Measurements from ENCODE around the gene TDRD12.
"Not testable (repeated sequence)": the region's sequence is repeated elsewhere in the genome, so short reads cannot be mapped to it uniquely, and the experiment has no call there.

Gene TDRD12

DNA sequence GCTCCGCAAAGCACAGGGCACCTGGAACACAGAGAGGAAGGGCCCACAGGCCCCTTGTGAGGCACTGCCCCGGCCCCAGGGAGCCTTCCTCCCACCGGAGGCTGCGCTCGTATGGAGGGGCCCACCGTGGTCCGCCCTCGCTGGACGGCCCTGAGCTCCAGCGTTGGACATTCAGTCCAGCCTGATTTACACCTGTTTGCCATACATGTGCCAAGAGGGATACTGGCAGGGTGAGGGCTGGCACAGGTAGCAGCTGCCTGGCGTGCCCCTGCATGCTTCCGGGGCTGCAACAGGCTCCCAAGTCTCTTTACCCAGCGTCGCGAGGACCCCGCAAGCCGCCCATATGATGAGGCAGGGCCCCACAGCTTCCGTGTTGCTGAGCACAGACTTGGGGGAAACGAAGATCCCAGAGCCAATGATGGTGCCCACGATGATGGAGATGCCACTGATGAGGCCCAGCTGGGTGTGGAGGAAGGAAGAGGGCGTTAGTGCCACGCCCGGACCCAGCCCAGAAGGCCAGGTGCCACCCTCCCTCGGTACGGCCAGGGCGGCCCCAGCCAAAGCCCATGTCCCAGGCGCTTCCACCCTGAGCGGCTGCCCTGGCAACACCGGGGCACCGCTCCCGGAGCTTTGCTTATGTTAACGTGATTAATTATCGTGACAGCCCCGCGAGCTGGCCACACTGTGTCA is 144.9 kb downstream of the TDRD12 start:
- DNase-seq (ENCODE audit: low spot score): no peak
- TF ChIP-seq, protein P1, sequence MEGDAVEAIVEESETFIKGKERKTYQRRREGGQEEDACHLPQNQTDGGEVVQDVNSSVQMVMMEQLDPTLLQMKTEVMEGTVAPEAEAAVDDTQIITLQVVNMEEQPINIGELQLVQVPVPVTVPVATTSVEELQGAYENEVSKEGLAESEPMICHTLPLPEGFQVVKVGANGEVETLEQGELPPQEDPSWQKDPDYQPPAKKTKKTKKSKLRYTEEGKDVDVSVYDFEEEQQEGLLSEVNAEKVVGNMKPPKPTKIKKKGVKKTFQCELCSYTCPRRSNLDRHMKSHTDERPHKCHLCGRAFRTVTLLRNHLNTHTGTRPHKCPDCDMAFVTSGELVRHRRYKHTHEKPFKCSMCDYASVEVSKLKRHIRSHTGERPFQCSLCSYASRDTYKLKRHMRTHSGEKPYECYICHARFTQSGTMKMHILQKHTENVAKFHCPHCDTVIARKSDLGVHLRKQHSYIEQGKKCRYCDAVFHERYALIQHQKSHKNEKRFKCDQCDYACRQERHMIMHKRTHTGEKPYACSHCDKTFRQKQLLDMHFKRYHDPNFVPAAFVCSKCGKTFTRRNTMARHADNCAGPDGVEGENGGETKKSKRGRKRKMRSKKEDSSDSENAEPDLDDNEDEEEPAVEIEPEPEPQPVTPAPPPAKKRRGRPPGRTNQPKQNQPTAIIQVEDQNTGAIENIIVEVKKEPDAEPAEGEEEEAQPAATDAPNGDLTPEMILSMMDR (IDR thresholded peaks at IDR 0.05; ENCODE audit: extremely low read depth, missing control alignments): no peak

DNA sequence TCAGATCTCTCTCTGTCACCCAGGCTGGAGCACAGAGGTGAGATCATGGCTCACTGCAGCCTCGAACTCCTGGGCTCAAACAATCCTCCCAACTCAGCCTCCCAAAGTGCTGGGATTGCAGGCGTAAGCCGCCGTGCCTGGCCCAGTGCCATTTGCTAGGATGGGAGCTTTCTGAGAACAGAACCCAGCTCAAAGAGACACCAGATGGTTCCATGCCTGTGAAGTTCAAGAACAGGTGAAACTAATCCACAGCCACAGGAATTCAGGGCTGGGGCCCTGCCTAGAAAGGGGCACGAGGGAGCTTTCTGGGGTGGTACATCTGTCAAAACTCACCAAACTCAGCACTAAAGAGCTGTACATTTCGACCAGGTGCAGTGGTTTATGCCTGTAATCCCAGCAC is 145.8 kb downstream of the TDRD12 start:
- DNase-seq (ENCODE audit: low spot score): no peak
- TF ChIP-seq, protein P1 (IDR thresholded peaks at IDR 0.05; ENCODE audit: extremely low read depth, missing control alignments): no peak

DNA sequence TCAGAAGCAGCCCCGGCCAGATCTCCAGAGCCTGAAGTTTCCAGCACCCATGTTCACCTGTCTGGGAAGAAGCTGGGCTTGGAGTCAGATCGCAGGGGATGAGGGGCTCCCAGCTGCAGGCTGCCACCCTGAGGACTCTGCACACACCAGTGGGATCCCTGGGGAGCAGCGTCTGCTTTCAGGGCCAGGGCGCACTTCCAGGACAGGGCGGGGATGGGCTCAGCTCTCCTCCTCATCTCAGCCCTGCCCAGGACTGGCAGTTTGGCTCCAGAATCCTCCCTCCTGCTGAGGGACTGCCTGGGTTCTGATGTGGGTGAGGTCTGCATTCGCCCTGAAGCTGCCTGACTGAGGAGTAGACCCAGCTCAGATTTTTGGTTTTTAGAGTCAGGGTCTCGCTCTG is 146.5 kb downstream of the TDRD12 start:
- DNase-seq (ENCODE audit: low spot score): no peak
- TF ChIP-seq, protein P1 (IDR thresholded peaks at IDR 0.05; ENCODE audit: extremely low read depth, missing control alignments): no peak

DNA sequence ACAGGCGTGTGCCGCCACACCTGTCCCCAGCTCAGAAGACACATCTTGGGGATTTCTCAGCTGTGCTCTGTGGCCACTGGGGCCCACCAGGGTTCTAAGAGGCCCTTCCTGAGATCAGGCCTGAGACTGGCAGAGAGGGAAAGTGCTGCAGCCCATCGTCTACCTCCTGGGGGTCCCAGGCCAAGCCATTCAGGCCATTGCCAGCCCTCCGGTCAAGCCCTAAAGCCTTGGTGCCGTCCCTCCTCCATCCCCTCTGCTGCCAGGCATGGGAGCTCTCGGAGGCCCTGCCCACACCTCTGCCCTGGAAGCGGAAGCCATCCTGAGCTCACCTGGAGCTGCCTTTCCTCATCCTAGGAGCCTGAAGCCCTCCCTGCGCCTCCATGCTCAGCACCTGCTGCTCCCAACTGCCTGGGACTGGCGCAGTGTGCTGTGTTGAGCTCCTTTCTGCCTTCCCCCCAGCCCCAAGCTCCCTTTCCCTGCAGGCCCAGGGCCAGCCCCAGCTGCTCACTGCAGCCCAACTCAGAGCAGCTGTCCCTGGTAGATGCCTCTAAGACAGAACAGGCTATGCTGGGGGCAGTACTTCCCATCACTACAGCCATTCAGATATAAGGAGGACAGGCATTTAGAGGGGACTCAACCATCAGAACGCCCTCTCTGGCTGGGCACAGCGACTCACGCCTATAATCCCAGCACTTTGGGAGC is 147.1 kb downstream of the TDRD12 start:
- TF ChIP-seq, protein P1 (IDR thresholded peaks at IDR 0.05; ENCODE audit: extremely low read depth, missing control alignments): no peak
- no peak for DNase-seq (ENCODE audit: low spot score)

DNA sequence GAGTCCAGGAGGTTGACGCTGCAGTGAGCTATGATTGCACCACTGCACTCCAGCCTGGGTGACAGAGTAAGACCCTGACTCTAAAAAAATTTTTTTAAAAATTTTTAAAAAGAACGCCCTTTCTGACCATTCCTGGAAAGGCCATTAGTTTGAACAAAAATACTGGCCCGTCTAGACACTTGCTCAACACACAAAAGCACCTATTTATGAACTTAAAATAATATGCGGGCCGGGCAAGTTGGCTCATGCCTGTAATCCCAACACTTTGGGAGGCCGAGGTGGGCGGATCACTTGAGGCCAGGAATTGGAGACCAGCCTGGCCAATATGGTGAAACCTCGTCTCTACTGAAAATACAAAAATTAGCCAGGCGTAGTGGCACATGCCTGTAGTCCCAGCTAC is 147.9 kb downstream of the TDRD12 start:
- DNase-seq (ENCODE audit: low spot score): not testable (repeated sequence)

DNA sequence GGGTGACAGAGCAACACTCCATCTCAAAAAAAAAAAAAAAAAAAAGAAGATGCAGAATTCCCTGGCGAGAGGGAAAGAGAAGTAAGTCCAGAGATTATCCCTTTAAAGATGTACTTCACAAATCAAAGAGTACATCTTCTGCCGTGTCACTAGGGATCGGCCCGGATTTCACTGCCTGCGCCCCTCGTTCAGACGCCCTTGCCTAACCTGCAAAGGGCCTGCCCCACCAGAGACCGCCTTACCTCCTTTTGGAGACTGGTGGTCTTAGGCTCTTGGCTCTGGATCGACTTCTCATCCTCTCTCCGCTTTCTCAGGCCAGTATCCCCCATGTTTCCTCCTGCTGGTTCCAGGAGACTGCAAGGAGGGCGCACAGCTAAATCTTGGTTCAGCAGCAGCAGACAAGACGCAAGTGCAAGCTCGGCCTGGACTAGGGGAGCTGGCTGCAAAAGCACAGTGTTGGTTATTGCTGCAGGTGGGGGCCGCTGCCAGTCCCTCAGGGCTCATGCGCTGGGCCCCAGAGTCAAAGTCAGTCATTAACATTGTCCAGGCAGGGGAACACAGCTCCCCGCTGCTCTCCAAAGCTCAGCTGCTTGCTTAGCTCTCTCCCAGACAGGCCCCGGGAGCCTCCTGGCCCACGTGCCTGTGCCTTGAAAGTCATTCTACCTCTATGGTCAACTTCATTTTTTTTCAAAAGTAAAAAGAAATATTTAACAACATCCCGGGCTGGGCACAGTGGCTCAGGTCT is 148.8 kb downstream of the TDRD12 start:
- DNase-seq (ENCODE audit: low spot score): no peak

DNA sequence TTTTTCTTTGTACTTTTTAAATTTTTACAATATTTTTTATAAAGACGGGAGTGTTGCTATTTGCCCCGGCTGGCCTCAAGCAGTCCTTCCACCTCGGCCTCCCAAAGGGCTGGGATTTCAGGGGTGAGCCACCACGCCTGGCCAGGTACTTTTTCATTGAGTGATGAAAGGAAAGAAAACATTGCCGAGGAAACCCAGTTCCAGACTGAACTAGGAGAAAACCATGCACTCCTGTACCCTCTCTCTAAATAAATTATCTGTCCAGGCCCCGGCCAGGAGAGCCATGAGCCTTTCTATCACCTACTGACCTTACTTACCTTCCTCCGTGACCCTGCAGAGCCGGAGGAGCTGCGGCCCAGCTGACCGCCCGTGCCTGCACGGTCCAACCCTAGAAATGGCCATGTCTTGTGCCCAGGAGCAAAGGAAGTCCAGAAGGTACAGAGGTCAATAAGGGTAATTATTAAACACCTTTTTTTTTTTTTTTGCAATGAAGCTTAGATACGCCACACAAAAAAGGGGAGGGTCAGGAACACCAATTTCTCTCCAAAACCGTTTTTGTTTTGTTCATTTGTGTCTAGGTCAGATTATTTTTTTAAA is 149.9 kb downstream of the TDRD12 start, which contains the start of gene SLC7A9:
SLC7A9 (minus strand) TSS at position 399 of the 597 bp plus-strand sequence. CDS start 1,233 bp downstream, outside the sequence.
- DNase-seq (ENCODE audit: low spot score): no peak
- TF ChIP-seq, protein P1 (IDR thresholded peaks at IDR 0.05; ENCODE audit: extremely low read depth, missing control alignments): no peak

More for the DNA sequence above, 148.8 kb downstream of the TDRD12 start:
- TF ChIP-seq, protein P1 (IDR thresholded peaks at IDR 0.05; ENCODE audit: extremely low read depth, missing control alignments): no peak

All from GM20000 (cell line).